Right lobe of liver (tissue), 6 donors: ENCODE results near the gene NPLOC4. TPM values are rescaled to one million over a fixed set of nuclear protein-coding genes. Genes with fewer than 3 reads are reported as not detected.
A peak's percentile ranks its signal among the peaks of the same experiment; 100 is the strongest.

Source experiments
- ATAC-seq, 4 donors: fragments of 200-7000 bp; cut with Tn5 transposase; one replicate each; pipeline ENCODE4 v1.9.1; 2020; ENCODE audit warnings: mild to moderate bottlenecking in 4 of 4, moderate library complexity in 4 of 4
- DNase-seq, 3 donors: peaks; one replicate each; pipeline ENCODE4 v3.0.0-alpha.2; 2020
- H3K27ac ChIP-seq, 3 donors: fragments of 200-600 bp; one replicate each; pipeline ENCODE4 v1.8.0; 2022
- H3K27me3 ChIP-seq, 2 donors: fragments of 200-600 bp; one replicate each; pipeline ENCODE4 v1.8.0; 2022
- H3K36me3 ChIP-seq, 4 donors: fragments of 200-600 bp; sonication (generic) in 1 of 4; one replicate each; pipeline versions ENCODE4 v1.5.1 to v1.8.0; 2017 to 2022; ENCODE audit warnings: control low read depth in 1 of 4
- H3K4me1 ChIP-seq, 4 donors: fragments of 200-600 bp; sonication (generic) in 1 of 4; one replicate each; pipeline versions ENCODE4 v1.5.1 to v1.8.0; 2017 to 2022; ENCODE audit warnings: control low read depth in 1 of 4
- H3K4me3 ChIP-seq, 3 donors: fragments of 200-600 bp; one replicate each; pipeline ENCODE4 v1.8.0; 2022
- H3K9me3 ChIP-seq, 4 donors: fragments of 200-600 bp; sonication (generic) in 1 of 4; one replicate each; pipeline versions ENCODE4 v1.5.1 to v1.8.0; 2017 to 2022; ENCODE audit warnings: control low read depth in 1 of 4
- POLR2A ChIP-seq: fragments of 450-650 bp; IDR thresholded peaks from one replicate; pipeline ENCODE4 v1.6.1; 2017; ENCODE audit warnings: antibody characterized with exemption, mild to moderate bottlenecking
- WGBS: methylation state at CpG from one replicate; pipeline ENCODE4 v1.1.6; 2018; ENCODE audit warnings: low coverage, low lambda C conversion rate; ENCODE audit not compliant: insufficient coverage; ENCODE audit errors: missing lambda C conversion rate; 5-methylcytosine and 5-hydroxymethylcytosine counted together
- intact Hi-C, 2 donors: fragments of 100-400 bp; cut with DNase I; formaldehyde crosslinking; loops; one replicate each; pipeline versions ENCODE4 v1.11.2 to v1.14.1; 2022
- total RNA-seq, 6 experiments: library from RNA; depleted of rRNA in 2 of 6; stranded (reverse); fragments of >200 nt in 2 of 6; fragmentation: NEBNext Ultra II Directional in 3 of 6; extraction: Animal tissue kit (Norgen Biotek cat#: 25700) in 3 of 6; gene quantifications; one replicate each; pipeline versions ENCODE4 v1.1.0 to v1.2.4, GENCODE V29; 2016 to 2023
- TF ChIP-seq, protein P1 (sequence below), 4 donors: fragments of 200-600 bp in 3 of 4; fragments of 450-650 bp in 1 of 4; IDR thresholded peaks; one replicate each; pipeline versions ENCODE4 v1.5.1 to v1.8.0; 2016 to 2022; ENCODE audit warnings: antibody characterized with exemption in 4 of 4, mild to moderate bottlenecking in 2 of 4
- donor health status: DM: no; HTN: yes; CAD: no.
- donor health status: DM: no; HTN: no; CAD: no.
- donor health status: DM: no; HTN: no; CAD: no.
- donor health status: DM: no; HTN: yes; CAD: no.
- donor health status: DM: no; HTN: yes; CAD: no.

NPLOC4 gene
- total RNA-seq, 6 experiments from 2014 or later = 46.5 to 63.2 (median 55.8) TPM

DNA sequence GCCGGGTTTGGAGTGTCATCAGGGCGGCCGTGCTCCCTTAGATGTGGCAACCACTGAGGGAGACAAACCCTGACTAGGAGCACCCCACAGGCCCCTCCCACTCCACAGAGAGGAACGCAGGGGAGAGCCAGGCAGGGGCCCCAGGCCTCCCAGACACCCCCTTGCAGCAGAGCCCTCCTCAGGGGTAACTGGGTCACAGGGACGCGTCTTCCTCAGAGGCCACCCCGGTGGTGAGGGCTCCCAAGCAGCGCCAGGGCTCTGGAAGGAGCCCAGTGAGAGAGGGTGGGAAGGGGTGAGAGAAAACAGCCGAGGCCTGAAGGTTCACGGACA, 97.4 kb downstream of the NPLOC4 start:
- TF ChIP-seq, protein P1, sequence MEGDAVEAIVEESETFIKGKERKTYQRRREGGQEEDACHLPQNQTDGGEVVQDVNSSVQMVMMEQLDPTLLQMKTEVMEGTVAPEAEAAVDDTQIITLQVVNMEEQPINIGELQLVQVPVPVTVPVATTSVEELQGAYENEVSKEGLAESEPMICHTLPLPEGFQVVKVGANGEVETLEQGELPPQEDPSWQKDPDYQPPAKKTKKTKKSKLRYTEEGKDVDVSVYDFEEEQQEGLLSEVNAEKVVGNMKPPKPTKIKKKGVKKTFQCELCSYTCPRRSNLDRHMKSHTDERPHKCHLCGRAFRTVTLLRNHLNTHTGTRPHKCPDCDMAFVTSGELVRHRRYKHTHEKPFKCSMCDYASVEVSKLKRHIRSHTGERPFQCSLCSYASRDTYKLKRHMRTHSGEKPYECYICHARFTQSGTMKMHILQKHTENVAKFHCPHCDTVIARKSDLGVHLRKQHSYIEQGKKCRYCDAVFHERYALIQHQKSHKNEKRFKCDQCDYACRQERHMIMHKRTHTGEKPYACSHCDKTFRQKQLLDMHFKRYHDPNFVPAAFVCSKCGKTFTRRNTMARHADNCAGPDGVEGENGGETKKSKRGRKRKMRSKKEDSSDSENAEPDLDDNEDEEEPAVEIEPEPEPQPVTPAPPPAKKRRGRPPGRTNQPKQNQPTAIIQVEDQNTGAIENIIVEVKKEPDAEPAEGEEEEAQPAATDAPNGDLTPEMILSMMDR (IDR thresholded peaks at IDR 0.05) = no peak
- TF ChIP-seq POLR2A = no peak
- H3K27me3 ChIP-seq = no peaks in the 10 kb centered on the region
- WGBS = 60% methylated on average over 1 of the region's 10 CpGs

DNA sequence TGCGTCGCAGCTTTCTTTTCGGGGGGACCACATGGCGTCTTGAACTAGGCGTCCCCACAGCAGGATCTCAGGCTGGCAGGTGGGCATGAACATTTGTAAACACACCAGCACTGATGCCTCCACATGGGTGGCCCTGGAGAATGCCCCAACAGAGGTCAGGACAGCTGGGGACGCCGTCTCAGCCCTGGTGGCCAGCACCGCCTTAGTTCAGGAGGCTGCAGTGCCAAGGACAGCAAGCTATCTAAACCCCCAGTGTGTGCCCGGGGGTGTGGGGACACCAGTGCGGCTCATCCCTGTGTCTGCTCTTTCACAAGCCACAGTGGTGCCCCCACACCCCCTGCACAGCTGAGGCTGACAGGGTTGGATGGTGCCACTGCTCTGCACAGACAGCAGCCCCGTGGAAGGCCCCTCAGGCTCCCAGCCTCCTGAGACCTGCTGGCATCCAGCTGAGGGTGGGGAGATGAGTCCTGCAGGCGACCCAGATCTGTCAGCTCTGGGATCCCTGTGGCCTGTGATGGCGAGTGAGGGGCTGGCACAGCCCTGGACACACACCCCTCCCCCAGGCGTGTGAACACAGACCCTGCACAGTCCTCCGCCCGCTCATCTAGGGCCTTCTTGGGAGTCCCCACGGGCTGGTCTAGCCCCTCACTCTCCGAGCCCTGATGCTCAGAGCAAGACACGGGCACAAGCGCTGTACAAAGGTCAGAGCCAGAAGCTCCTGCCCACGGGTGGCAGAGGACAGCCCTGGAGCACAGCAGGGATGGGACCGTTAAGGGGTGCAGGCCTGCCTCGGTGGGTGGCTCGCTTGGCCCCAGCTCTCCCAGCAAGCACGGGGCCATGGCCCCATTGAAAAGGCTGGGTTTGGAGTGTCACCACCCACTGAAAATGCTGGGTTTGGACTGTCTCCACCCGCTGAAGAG, 98.0 kb downstream of the NPLOC4 start:
- no peak for TF ChIP-seq POLR2A
- Histone ChIP-seq H3K27ac (no peak overlapping the region), H3K4me3 (no peak overlapping the region), H3K36me3 (peaks cover 0 to 13% (median 4%) of the 10 kb centered on the region in 4 donors), H3K9me3 (no peaks in the 10 kb centered on the region), H3K4me1 (no peaks in the 10 kb centered on the region), H3K27me3 (no peaks in the 10 kb centered on the region)
- intact Hi-C loops = loop anchor here in 1 of 2 donors (10.0 kb wide), 1 partner anchor 56 kb away; no protein-coding TSS in a partner anchor
- WGBS = 90% methylated on average over 4 of the region's 26 CpGs
- ATAC-seq = no peak
- DNase-seq = no peak

More for the DNA sequence above, 97.4 kb downstream of the NPLOC4 start:
- Histone ChIP-seq H3K9me3 (no peaks in the 10 kb centered on the region), H3K4me3 (no peak overlapping the region), H3K4me1 (no peaks in the 10 kb centered on the region), H3K36me3 (peaks cover 0 to 13% (median 4%) of the 10 kb centered on the region in 4 donors), H3K27ac (no peak overlapping the region)
- DNase-seq = no peak
- intact Hi-C loops = loop anchor here in 1 of 2 donors (10.0 kb wide), 1 partner anchor 55 kb away; no protein-coding TSS in a partner anchor
- ATAC-seq = no peak

DNA sequence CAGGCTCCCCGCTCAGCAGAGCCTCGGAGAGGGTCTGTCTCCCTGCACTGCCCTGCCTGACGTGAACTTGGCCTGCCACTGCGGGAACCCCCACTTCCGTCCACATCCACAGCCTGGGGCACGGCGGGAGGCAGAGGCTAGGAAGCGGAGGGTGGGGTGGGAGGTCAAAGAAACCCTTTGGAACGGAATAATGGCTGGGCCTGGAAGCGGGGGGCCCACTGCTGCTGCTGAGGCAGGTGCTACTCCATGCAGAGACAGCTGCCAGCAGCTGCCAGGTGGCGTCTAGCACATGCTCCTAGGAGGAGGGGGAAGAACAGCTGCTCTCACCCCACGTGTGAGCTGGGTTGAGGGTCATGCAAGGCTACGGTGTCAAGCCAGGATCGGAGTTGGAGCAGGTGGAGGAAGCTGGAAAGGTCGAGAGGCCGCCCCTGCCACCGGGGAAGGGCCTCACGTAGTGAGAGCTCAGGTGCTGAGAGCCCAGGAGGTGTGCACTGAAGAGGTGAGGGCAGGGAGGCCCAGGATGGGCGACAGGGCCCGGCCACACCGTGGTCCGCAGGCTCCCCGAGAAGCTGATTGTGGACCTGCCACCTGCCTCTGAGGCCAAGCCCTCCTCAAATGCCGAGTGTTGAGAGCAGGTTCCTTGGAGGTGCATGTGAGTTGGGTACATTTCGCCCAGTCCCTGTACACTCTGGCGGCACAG, 98.9 kb downstream of the NPLOC4 start:
- intact Hi-C loops = loop anchor here in 1 of 2 donors (10.0 kb wide), 1 partner anchor 57 kb away; no protein-coding TSS in a partner anchor
- DNase-seq (no peak), ATAC-seq (no peak)
- Histone ChIP-seq H3K4me1 (no peaks in the 10 kb centered on the region), H3K27ac (no peak overlapping the region), H3K4me3 (no peak overlapping the region), H3K9me3 (no peaks in the 10 kb centered on the region), H3K27me3 (no peaks in the 10 kb centered on the region), H3K36me3 (peaks cover 0 to 9% (median 4%) of the 10 kb centered on the region in 4 donors)
- TF ChIP-seq, protein P1 (IDR thresholded peaks at IDR 0.05) = peak in 1 of 4 donors; percentile 2
- no peak for TF ChIP-seq POLR2A
- WGBS = 61% methylated on average over 12 of the region's 26 CpGs

DNA sequence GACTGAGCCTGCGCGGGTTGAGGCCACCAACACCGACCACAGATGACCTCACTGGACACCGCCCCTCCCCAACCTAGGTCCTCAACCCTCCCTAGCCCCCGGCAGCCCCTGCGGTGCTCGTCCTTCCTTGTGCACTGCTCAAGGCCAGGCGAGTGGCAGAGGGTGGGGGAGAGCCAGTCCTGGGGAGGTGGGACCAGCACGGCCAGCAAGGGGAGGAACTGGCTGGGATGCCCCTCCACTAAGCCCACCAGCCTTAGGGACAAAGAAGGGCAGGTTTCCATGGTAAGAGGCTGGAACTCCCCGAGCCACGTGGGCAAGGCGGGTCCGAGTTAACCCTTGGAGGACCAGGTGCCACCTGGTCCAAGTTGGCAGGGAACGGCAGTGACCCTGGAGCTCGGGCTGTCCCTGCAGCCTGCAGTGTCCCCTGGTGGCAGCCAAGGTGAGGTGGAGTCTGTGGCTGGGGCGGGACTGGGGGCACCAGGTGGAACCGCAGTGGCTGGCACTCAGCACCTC, 99.5 kb downstream of the NPLOC4 start:
- WGBS = 0% methylated on average over 4 of the region's 17 CpGs
- intact Hi-C loops = loop anchor here in 1 of 2 donors (10.0 kb wide), 1 partner anchor 57 kb away; no protein-coding TSS in a partner anchor
- Histone ChIP-seq H3K4me1 (no peaks in the 10 kb centered on the region), H3K27ac (no peak overlapping the region), H3K36me3 (peaks cover 0 to 9% (median 4%) of the 10 kb centered on the region in 4 donors), H3K4me3 (no peak overlapping the region), H3K27me3 (no peaks in the 10 kb centered on the region), H3K9me3 (no peaks in the 10 kb centered on the region)
- ATAC-seq = peak; percentile 49 to 69 (median 54)
- no peak for TF ChIP-seq POLR2A
- TF ChIP-seq, protein P1 (IDR thresholded peaks at IDR 0.05) = peak; percentile 46 to 62 (median 56)
- no peak for DNase-seq
